Large intestine (tissue), 12 donors: Measurements from ENCODE around the gene CUTA. TPM values are rescaled to one million over a fixed set of nuclear protein-coding genes. Genes with fewer than 3 reads are reported as not detected.
A peak's percentile ranks its signal among the peaks of the same experiment; 100 is the strongest.

ENCODE experiments used
- DNase-seq, 2 donors: peaks; one replicate each; pipeline versions ENCODE4 v3.0.0 to v3.0.0-alpha.2; 2013
- H3K27ac ChIP-seq: one replicate; pipeline ENCODE4 v1.5.1; 2013; ENCODE audit warnings: low read length
- H3K27me3 ChIP-seq: 2 replicates; pipeline ENCODE4 v1.6.1; 2013; ENCODE audit warnings: low read length; ENCODE audit not compliant: control insufficient read depth, insufficient read depth
- H3K36me3 ChIP-seq: 2 replicates; pipeline ENCODE4 v1.6.1; 2013; ENCODE audit warnings: low read length; ENCODE audit not compliant: control insufficient read depth, insufficient read depth
- H3K4me1 ChIP-seq: one replicate; pipeline ENCODE4 v1.6.1; 2013; ENCODE audit warnings: low read length; ENCODE audit not compliant: control insufficient read depth, insufficient read depth
- H3K4me3 ChIP-seq: one replicate; pipeline ENCODE4 v1.5.1; 2013; ENCODE audit warnings: low read length
- H3K9me3 ChIP-seq: one replicate; pipeline ENCODE4 v1.6.1; 2013; ENCODE audit warnings: mild to moderate bottlenecking, low read depth, low read length, moderate library complexity; ENCODE audit not compliant: control insufficient read depth
- WGBS: methylation state at CpG from one replicate; pipeline ENCODE4 v1.1.5; 2013; ENCODE audit warnings: low lambda C conversion rate; ENCODE audit not compliant: insufficient coverage; 5-methylcytosine and 5-hydroxymethylcytosine counted together
- long read RNA-seq, 11 donors: transcript quantifications; one replicate each; lab custom pipeline, GENCODE V29; 2026
- polyA plus RNA-seq: library from polyadenylated mRNA; unstranded; fragments of 120-200 nt; gene quantifications from one replicate; pipeline ENCODE4 v1.2.1, GENCODE V29; 2013

The CUTA gene, protein sequence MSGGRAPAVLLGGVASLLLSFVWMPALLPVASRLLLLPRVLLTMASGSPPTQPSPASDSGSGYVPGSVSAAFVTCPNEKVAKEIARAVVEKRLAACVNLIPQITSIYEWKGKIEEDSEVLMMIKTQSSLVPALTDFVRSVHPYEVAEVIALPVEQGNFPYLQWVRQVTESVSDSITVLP
- 229 TPM for polyA plus RNA-seq
- long read RNA-seq, donor 1, transcript CUTA-214 (6 exons, 661 nt): minor isoform, 22 of 83 reads
- long read RNA-seq, donor 1, transcript CUTA-210 (6 exons, 769 nt): major isoform, 36 of 83 reads
- long read RNA-seq, donor 1, transcript CUTA-205 (5 exons, 1,054 nt): minor isoform, 15 of 83 reads
- long read RNA-seq, donor 1, transcript CUTA-203 (6 exons, 937 nt): minor isoform, 8 of 83 reads
- long read RNA-seq, donor 1, partial matches to known transcripts: 0 of 83 reads
- long read RNA-seq, donor 1, other reads (novel, unspliced or antisense): 0 of 83 reads
- long read RNA-seq, donor 2, transcript CUTA-210 (6 exons, 769 nt): major isoform, 72 of 200 reads
- long read RNA-seq, donor 2, transcript CUTA-205 (5 exons, 1,054 nt): minor isoform, 33 of 200 reads
- long read RNA-seq, donor 2, transcript CUTA-214 (6 exons, 661 nt): minor isoform, 40 of 200 reads
- long read RNA-seq, donor 2, transcript CUTA-203 (6 exons, 937 nt): minor isoform, 25 of 200 reads
- long read RNA-seq, donor 2, partial matches to known transcripts: 21 of 200 reads
- long read RNA-seq, donor 2, other reads (novel, unspliced or antisense): 0 of 200 reads
- long read RNA-seq, donor 3, transcript CUTA-210 (6 exons, 769 nt): major isoform, 88 of 254 reads
- long read RNA-seq, donor 3, transcript CUTA-214 (6 exons, 661 nt): minor isoform, 38 of 254 reads
- long read RNA-seq, donor 3, transcript CUTA-203 (6 exons, 937 nt): minor isoform, 26 of 254 reads
- long read RNA-seq, donor 3, transcript CUTA-205 (5 exons, 1,054 nt): minor isoform, 56 of 254 reads
- long read RNA-seq, donor 3, partial matches to known transcripts: 35 of 254 reads
- long read RNA-seq, donor 3, other reads (novel, unspliced or antisense): 0 of 254 reads
- long read RNA-seq, donor 4, transcript CUTA-210 (6 exons, 769 nt): major isoform, 7 of 19 reads
- long read RNA-seq, donor 4, transcript CUTA-203 (6 exons, 937 nt): minor isoform, 5 of 19 reads
- long read RNA-seq, donor 4, partial matches to known transcripts: 0 of 19 reads
- long read RNA-seq, donor 4, other reads (novel, unspliced or antisense): 0 of 19 reads
- long read RNA-seq, donor 5, transcript CUTA-214 (6 exons, 661 nt): minor isoform, 17 of 84 reads
- long read RNA-seq, donor 5, transcript CUTA-205 (5 exons, 1,054 nt): minor isoform, 22 of 84 reads
- long read RNA-seq, donor 5, transcript CUTA-203 (6 exons, 937 nt): minor isoform, 11 of 84 reads
- long read RNA-seq, donor 5, transcript CUTA-210 (6 exons, 769 nt): major isoform, 26 of 84 reads
- long read RNA-seq, donor 5, partial matches to known transcripts: 5 of 84 reads
- long read RNA-seq, donor 5, other reads (novel, unspliced or antisense): 0 of 84 reads
- long read RNA-seq, donor 6, transcript CUTA-210 (6 exons, 769 nt): major isoform, 48 of 155 reads
- long read RNA-seq, donor 6, transcript CUTA-203 (6 exons, 937 nt): minor isoform, 19 of 155 reads
- long read RNA-seq, donor 6, transcript CUTA-205 (5 exons, 1,054 nt): minor isoform, 32 of 155 reads
- long read RNA-seq, donor 6, transcript CUTA-214 (6 exons, 661 nt): minor isoform, 40 of 155 reads
- long read RNA-seq, donor 6, partial matches to known transcripts: 11 of 155 reads
- long read RNA-seq, donor 6, other reads (novel, unspliced or antisense): 0 of 155 reads
- long read RNA-seq, donor 7, transcript CUTA-205 (5 exons, 1,054 nt): minor isoform, 9 of 71 reads
- long read RNA-seq, donor 7, transcript CUTA-214 (6 exons, 661 nt): minor isoform, 13 of 71 reads
- long read RNA-seq, donor 7, transcript CUTA-210 (6 exons, 769 nt): major isoform, 25 of 71 reads
- long read RNA-seq, donor 7, transcript CUTA-203 (6 exons, 937 nt): minor isoform, 21 of 71 reads
- long read RNA-seq, donor 7, partial matches to known transcripts: 0 of 71 reads
- long read RNA-seq, donor 7, other reads (novel, unspliced or antisense): 0 of 71 reads
- long read RNA-seq, donor 8, transcript CUTA-214 (6 exons, 661 nt): minor isoform, 52 of 232 reads
- long read RNA-seq, donor 8, transcript CUTA-203 (6 exons, 937 nt): minor isoform, 39 of 232 reads
- long read RNA-seq, donor 8, transcript CUTA-210 (6 exons, 769 nt): major isoform, 89 of 232 reads
- long read RNA-seq, donor 8, transcript CUTA-205 (5 exons, 1,054 nt): minor isoform, 27 of 232 reads
- long read RNA-seq, donor 8, partial matches to known transcripts: 19 of 232 reads
- long read RNA-seq, donor 8, other reads (novel, unspliced or antisense): 0 of 232 reads
- long read RNA-seq, donor 9, transcript CUTA-205 (5 exons, 1,054 nt): minor isoform, 35 of 148 reads
- long read RNA-seq, donor 9, transcript CUTA-210 (6 exons, 769 nt): major isoform, 54 of 148 reads
- long read RNA-seq, donor 9, transcript CUTA-214 (6 exons, 661 nt): minor isoform, 30 of 148 reads
- long read RNA-seq, donor 9, transcript CUTA-203 (6 exons, 937 nt): minor isoform, 19 of 148 reads
- long read RNA-seq, donor 9, partial matches to known transcripts: 7 of 148 reads
- long read RNA-seq, donor 9, other reads (novel, unspliced or antisense): 0 of 148 reads
- long read RNA-seq, donor 10, transcript CUTA-203 (6 exons, 937 nt): minor isoform, 16 of 141 reads
- long read RNA-seq, donor 10, transcript CUTA-214 (6 exons, 661 nt): minor isoform, 40 of 141 reads
- long read RNA-seq, donor 10, transcript CUTA-210 (6 exons, 769 nt): major isoform, 56 of 141 reads
- long read RNA-seq, donor 10, transcript CUTA-205 (5 exons, 1,054 nt): minor isoform, 22 of 141 reads
- long read RNA-seq, donor 10, partial matches to known transcripts: 6 of 141 reads
- long read RNA-seq, donor 10, other reads (novel, unspliced or antisense): 0 of 141 reads
- long read RNA-seq, donor 11, transcript CUTA-205 (5 exons, 1,054 nt): minor isoform, 27 of 127 reads
- long read RNA-seq, donor 11, transcript CUTA-210 (6 exons, 769 nt): major isoform, 50 of 127 reads
- long read RNA-seq, donor 11, transcript CUTA-203 (6 exons, 937 nt): minor isoform, 18 of 127 reads
- long read RNA-seq, donor 11, transcript CUTA-214 (6 exons, 661 nt): minor isoform, 24 of 127 reads
- long read RNA-seq, donor 11, partial matches to known transcripts: 0 of 127 reads
- long read RNA-seq, donor 11, other reads (novel, unspliced or antisense): 0 of 127 reads

DNA sequence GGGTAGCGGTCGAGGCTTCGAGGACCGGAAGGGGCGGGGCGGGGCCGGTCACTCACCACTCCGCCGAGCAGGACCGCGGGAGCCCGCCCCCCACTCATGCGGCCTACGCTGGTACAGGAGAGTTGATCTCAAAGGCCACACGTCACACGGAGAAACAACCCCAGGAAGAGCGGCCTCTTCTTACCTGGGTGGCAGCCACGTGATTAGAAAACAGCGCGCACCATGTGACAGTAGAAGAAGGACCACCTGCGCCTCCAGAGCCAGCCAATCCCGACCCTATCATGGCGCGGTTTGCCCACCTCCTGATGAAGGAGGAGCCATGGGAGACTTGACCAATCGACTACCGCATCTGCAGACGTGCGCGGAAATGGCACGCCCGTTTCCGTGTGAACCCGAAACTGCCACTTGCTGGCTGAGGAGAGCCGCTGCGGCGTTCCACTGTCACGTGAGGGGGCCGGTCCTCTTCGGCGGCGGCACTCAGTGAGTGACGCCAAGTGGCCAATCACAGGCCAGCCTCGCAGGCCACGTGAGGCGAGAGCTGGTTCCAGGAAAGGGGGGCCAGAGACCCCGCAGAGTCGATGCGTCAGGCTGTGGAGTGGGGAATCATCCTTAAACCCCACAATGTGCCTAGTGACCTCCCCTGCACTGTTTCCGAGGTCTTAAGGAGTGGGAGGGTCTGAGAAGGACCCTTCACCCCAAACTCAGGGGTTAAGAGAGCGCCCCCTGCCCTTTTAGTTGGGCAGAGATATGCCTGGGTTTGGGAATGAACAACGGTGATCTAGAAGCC, at the start of gene CUTA:
Gene CUTA, minus strand, starts transcription at position 205 of the 787 bp plus-strand sequence. Its CDS starts 107 bp downstream, at position 98.
- peak; percentile 100 for DNase-seq
- Histone ChIP-seq H3K27ac (peak within 1 kb of the TSS; percentile 92), H3K4me1 (peaks cover 25% of the 10 kb centered on the region), H3K36me3 (peaks cover 30% of the 10 kb centered on the region), H3K27me3 (no peaks in the 10 kb centered on the region), H3K9me3 (no peaks in the 10 kb centered on the region), H3K4me3 (peak within 1 kb of the TSS; percentile 69)
- WGBS: no CpG with 5 or more reads among the region's 51 CpGs

DNA sequence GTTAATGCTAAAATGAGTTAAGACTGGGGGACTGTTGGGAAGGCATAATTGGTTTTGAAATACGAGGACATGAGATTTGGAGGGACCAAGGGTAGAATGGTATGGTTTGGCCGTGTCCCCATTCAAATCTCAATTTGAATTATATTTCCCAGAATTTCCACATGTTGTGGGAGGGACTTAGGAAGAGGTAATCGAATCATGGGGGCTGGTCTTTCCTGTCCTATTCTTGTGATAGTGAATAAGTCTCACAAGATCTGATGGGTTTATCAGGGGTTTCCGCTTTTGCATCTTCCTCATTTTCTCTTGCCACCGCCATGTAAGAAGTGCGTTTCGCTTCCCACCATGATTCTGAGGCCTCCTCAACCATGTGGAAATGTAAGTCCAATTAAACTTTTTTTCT, 49.2 kb upstream of the CUTA start:
- peak in 1 of 2 donors; percentile 31 for DNase-seq
- H3K4me3 ChIP-seq: no peak overlapping the region
- H3K27ac ChIP-seq: no peak overlapping the region
- no peaks in the 10 kb centered on the region for H3K27me3 ChIP-seq
- 84% methylated on average over 5 of the region's 7 CpGs for WGBS
- no peaks in the 10 kb centered on the region for H3K36me3 ChIP-seq
- H3K4me1 ChIP-seq: peaks cover 2% of the 10 kb centered on the region
- no peaks in the 10 kb centered on the region for H3K9me3 ChIP-seq

DNA sequence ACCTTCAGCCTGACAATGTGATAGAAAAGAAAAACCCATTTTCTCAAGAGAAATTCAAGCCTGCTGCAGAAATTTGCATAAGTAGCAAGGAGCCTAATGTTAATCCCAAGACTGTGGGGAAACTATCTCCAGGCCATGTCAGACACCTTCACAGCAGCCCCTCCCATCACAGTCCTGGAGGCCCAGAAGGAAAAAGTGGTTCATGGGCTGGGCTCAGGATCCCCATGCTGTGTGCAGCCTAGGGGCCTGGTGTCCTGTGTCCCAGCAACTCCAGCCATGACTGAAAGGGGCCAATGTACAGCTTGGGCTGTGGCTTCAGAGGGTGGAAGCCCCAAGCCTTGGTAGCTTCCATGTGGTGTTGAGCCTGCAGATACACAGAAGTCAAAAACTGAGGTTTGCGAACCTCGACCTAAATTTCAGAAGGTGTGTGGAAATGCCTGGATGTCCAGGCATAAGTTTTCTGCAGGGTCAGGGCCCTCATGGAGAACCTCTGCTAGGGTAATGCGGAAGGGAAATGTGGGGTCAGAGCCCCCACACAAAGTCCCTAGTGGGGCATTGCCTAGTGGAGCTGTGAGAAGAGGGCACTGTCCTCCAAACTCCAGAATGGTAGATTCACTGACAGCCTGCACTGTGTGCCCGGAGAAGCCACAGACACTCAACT, 48.3 kb upstream of the CUTA start:
- DNase-seq: no peak
- Histone ChIP-seq H3K36me3 (no peaks in the 10 kb centered on the region), H3K4me3 (no peak overlapping the region), H3K27me3 (no peaks in the 10 kb centered on the region), H3K4me1 (peaks cover 2% of the 10 kb centered on the region), H3K9me3 (no peaks in the 10 kb centered on the region), H3K27ac (no peak overlapping the region)
- WGBS: no CpG with 5 or more reads among the region's 4 CpGs

DNA sequence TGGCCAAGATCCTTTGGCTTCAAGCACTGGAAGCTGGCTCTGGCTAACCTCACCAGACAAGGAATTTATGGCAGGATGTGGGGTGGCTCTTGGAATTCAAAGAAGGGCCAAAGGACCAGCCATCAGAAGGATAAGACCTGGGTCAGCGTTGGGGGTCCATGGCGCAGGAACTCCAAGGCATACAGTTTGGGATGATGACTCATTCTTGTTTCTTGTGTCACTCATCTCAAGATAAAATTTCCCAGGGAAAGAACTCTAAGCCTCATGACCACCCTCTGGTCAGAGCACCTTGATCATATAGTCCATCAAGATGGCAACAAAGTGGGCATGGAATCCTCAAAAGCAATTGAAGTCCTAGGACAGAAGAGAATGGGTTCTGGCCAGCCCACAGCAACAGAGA, 41.3 kb upstream of the CUTA start:
- H3K27me3 ChIP-seq: no peaks in the 10 kb centered on the region
- H3K36me3 ChIP-seq: peaks cover 18% of the 10 kb centered on the region
- no peak overlapping the region for H3K4me3 ChIP-seq
- no peak overlapping the region for H3K27ac ChIP-seq
- no peak for DNase-seq
- WGBS: no CpG with 5 or more reads among the region's 2 CpGs
- no peaks in the 10 kb centered on the region for H3K4me1 ChIP-seq
- no peaks in the 10 kb centered on the region for H3K9me3 ChIP-seq

DNA sequence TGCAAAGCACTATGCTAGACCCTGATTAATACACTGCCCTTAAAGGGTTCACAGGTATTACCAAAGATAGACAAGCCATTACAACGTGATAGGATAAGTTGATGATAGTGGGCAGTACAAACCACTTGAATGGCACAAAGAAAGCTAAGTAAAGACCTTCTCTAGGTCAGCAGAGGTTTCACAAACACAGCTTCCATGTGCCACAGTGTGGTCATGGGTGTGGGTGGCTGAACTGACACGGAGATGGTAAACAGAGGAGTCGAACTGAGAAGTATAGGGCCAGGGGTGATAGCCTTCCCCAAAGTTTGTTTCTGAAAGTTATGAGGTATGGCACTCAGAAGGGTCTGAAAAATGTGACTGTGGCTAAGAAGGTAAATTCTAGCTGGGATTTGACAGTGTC, 40.8 kb upstream of the CUTA start:
- Histone ChIP-seq H3K4me3 (no peak overlapping the region), H3K36me3 (peaks cover 18% of the 10 kb centered on the region), H3K27me3 (no peaks in the 10 kb centered on the region), H3K27ac (no peak overlapping the region), H3K4me1 (no peaks in the 10 kb centered on the region), H3K9me3 (no peaks in the 10 kb centered on the region)
- DNase-seq: no peak
- no CpG with 5 or more reads among the region's 3 CpGs for WGBS

DNA sequence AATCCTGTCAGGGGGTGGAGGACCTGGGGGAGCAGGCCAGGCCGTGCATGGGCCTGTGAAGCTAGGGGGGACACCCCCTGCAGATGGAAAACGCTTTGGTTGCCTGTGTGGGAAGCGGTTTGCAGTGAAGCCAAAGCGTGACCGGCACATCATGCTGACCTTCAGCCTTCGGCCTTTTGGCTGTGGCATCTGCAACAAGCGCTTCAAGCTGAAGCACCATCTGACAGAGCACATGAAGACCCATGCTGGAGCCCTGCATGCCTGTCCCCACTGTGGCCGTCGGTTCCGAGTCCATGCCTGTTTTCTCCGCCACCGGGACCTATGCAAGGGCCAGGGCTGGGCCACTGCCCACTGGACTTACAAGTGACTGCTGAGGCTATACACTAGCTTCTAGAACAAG, 38.2 kb upstream of the CUTA start:
- H3K4me3 ChIP-seq: no peak overlapping the region
- no peaks in the 10 kb centered on the region for H3K4me1 ChIP-seq
- no peaks in the 10 kb centered on the region for H3K27me3 ChIP-seq
- H3K27ac ChIP-seq: no peak overlapping the region
- WGBS: no CpG with 5 or more reads among the region's 12 CpGs
- H3K9me3 ChIP-seq: no peaks in the 10 kb centered on the region
- peaks cover 18% of the 10 kb centered on the region for H3K36me3 ChIP-seq
- DNase-seq: no peak

DNA sequence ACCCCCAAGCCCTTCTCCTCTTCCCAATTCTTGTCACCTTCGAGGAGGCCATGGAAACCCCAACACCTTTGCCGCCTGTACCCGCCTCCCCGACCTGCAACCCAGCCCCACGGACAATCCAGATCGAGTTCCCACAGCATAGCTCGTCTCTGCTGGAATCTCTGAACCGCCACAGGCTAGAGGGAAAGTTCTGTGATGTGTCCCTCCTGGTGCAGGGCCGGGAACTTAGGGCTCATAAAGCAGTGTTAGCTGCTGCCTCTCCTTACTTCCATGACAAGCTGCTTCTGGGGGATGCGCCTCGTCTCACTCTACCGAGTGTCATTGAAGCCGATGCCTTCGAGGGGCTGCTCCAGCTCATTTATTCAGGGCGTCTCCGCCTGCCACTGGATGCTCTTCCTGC, 37.1 kb upstream of the CUTA start:
- no peaks in the 10 kb centered on the region for H3K27me3 ChIP-seq
- H3K9me3 ChIP-seq: no peaks in the 10 kb centered on the region
- peaks cover 18% of the 10 kb centered on the region for H3K36me3 ChIP-seq
- no peak for DNase-seq
- WGBS: no CpG with 5 or more reads among the region's 16 CpGs
- no peak overlapping the region for H3K27ac ChIP-seq
- no peaks in the 10 kb centered on the region for H3K4me1 ChIP-seq
- peak overlapping the region; percentile 90 for H3K4me3 ChIP-seq
